ENCODE results near the gene NTMT2.
"Not testable (repeated sequence)": the region's sequence is repeated elsewhere in the genome, so short reads cannot be mapped to it uniquely, and the experiment has no call there.

The NTMT2 gene

DNA sequence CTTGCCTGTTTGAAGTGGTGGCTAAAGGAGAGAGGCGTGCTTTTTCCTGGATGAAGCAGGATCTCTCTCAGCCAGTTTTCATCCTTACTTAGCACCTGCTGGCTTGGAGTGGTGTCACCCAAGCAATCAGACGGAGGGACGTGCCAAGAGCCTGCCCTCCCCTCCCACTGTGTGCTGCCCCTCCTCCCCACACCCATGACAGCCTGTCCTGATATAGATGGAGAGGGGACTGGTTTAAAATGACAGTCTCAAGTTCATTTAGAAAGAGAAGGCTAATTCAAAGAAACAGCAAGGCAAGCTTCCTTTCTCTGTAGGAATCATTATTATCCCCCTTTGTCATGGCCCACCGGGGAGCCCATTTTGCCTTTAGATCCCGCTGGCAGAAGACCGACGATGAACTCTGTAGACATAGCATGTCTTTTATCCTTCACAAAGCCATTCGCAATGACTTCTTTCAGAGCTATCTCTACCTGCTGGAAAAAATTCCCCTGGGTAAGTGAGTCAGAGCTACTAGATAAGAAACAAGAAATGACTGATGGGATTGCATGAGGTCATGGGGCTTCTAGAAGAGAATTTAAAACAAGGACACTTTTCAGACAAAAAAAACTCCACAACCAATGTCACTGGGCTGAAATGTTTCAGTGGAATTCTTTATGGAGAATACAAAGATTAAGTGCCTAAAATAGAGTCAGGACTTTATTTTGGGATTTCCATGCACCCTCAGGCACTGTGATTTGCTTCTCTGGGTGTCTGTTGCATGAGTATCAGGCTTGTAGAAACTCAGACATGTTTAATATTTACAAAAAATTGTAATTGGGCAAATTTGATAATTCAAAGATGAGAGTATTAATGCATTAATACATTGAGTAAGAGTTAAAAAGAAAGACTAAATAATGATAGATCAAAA lies at the start of gene NTMT2:
TSS of gene NTMT2 (plus strand) at position 190 of the 907 bp plus-strand sequence. CDS start at position 339, 149 bp downstream.
- peak; percentile 58 for DNase-seq

DNA sequence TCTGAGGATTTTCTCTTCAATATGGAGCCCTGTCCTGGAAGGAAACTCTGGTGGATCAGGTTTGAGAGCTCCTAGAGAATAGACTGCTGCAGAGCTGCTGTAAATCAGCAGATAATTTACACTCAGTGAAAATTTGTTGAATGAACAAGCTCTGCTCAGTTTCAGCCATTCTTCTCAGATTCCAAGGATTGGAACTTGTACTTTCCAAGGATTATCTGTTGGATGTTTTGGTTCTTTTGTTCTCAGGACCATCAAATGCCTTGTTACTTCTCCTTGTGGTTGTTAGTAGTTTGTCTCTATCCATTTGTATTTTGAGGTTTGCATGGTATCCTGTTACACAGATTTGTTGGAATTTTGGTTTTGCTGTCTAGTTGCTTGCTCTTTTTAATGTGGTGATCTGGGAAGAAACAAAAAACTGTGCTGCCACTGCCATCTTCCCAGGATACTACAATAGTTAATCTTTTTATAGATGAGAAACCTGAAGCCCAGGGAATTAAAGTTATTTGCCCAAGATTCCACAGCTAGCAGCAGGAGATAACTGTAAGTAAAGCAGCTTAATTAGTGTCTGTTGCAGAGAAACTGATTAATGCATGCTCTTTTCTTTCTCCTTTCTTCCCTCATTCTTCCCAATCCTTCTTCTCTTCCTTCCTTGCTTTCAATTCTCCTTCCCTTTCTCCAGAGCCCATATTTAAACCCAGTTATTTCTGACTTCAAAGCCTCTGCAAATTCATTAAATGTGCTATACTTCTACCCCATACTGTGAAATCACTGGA lies 49.6 kb upstream of the NTMT2 start:
- no peak for DNase-seq

DNA sequence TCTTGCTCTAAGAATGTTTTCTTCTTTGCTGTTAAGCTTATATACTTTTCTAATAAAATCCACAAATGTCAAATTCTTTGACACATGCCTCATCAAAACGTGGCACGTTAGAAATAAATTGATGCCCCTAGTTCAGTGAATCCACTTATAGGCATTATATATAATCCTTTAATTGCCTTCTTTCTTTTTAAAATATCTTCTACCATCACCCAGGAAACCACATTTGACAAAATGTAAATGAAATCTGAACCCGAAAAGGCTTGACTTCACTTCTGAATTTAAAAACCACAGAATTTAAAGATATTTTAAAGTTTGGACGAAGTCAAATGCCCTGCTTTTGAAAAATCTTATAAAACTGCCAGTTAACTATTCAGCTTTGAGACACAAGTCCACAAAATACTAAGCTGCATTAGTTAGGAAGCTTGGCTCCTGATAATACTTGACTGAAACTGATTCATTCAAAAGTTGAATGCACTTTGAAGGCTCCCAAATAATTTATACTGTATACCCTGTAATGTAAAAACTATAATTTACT lies 48.9 kb upstream of the NTMT2 start:
- DNase-seq: no peak

DNA sequence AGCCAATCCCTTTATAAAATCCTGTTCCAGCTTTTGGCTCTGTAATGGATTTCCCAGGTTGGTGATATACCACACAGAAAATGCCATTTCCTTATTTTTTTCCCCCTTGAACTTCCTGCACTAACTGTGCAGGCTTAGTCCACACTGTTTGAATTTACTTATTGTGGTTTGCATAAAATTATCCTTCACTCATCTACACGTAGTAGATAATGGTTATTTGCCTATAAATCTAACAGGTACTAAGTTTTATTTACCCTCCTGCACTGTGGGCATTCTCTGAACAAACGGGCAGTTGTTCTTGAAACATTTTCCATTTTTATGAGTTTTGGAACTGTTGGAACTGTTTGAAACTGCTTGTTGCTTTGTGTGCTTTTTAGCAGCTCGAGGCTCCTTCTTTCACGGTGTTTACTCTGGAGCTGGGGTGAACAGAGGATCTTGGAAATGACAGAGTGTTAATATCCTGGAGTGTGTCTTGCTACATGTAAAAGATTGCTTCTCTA lies 48.3 kb upstream of the NTMT2 start:
- no peak for DNase-seq

DNA sequence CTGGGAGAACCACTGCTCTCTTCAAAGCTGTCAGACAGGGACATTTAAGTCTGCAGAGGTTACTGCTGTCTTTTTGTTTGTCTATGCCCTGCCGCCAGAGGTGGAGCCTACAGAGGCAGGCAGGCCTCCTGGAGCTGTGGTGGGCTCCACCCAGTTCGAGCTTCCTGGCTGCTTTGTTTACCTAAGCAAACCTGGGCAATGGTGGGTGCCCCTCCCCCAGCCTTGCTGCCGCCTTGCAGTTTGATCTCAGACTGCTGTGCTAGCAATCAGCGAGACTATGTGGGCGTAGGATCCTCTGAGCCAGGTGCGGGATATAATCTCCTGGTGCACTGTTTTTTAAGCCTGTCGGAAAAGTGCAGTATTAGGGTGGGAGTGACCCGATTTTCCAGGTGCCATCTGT lies 32.6 kb upstream of the NTMT2 start:
- DNase-seq: not testable (repeated sequence)

DNA sequence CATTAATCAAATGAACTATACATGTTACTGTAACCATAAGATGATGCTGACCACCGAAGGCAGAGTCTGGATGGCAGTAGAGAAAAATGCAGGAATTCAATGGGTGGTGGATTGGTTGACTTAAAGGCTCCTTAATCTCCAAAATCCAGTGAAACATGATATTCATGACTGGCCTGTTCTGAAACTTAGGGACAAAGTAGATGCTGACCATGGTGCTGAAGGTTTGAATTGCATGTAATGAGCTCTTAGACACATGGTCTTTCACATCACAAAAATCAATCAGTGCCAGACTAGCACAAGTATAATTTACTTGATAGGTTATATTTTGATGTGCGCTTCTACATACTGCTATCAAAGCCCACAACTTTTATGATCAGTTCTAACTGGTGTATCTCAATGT lies 30.9 kb upstream of the NTMT2 start:
- DNase-seq: no peak

DNA sequence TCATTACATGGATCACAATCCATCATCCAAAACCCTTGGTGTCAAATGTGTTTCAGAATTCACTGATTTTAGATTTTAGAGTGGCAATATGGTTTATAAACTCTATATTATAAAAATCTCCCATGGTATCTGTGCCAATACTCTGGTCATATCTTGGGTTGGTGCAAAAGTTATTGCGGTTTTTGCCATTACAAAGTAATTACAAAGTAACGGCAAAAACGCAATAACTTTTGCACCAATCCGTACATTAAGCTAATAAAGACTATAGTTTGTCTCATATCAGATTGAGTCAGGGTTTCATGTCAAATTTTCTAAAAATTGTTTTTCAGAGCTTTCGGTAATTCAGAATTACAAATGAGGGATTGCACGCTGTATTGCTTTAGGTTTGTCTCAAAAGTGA lies 23.4 kb upstream of the NTMT2 start:
- no peak for DNase-seq

DNA sequence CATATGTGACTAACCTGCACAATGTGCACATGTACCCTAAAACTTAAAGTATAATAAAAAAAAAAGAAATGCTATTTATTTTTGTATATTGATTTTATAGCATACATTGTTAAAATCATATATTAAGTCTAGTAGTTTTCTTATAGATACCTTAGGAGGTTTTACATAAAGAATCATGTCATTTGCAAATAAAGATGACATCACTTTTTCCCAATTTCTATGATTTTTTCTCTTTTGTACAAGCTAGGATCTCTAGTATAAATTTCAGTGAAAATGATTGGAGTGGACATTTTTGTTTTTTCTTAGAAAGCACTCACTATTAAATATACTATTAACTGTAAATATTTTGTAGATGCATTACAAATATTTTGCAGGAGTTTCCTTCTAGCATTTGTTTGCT lies 20.5 kb upstream of the NTMT2 start:
- no peak for DNase-seq

DNA sequence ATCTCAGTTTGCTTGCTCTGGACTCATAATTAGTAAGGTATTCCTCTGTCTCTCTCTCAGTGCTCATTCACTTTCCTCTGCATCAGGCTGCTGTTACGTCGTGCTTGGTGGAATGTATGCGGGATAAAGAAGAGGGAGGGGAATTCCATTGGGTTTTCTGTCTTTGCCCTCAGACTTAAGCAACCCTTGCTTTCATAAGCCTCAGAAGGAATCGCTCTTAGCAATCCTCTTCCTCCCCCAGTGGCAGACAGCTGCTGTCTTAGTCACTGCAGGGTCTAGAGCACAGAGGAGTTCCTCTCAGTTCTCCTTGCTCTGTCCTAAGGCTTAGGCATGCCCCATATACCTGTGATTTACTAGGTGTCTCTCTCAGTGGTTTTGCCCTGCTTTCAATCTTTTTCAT lies 19.1 kb upstream of the NTMT2 start:
- DNase-seq: no peak

DNA sequence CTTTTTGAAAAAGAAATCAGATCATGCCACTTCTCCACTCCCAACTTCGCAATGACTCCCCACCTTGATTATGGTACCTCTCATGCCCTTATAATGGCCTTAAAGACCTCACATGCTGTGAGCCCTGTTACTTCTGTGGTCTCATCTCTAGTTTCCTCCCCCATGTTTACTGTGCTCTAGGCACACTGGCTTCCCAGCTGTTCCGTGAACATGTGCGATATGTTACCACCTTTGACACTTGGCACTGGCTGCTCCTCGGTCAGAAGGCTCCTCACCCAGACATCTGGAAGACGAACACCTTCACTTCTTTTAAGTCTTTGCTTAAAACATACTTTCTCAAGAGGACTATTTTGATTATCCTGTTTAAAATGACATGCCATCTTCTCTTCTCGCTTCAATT lies 14.3 kb upstream of the NTMT2 start:
- DNase-seq: no peak

DNA sequence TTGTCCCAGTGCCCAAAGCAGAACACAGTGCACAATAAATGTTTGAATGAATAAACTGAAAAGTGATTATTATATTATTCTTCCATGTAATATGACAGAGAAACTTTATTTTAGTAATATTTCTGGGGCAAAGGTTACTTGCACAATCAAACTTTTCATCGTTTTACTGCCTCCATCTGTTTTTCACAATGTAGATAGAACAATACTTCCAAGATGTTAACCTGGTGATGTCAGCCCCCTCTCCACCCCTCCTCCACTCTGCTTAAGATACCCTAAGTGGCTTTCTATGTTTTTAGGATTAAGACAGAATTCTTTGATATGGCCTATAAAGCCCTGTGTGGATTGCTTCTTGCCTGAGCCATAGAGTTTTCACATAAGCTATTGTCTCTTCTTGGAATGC lies 13.8 kb upstream of the NTMT2 start:
- DNase-seq: no peak

DNA sequence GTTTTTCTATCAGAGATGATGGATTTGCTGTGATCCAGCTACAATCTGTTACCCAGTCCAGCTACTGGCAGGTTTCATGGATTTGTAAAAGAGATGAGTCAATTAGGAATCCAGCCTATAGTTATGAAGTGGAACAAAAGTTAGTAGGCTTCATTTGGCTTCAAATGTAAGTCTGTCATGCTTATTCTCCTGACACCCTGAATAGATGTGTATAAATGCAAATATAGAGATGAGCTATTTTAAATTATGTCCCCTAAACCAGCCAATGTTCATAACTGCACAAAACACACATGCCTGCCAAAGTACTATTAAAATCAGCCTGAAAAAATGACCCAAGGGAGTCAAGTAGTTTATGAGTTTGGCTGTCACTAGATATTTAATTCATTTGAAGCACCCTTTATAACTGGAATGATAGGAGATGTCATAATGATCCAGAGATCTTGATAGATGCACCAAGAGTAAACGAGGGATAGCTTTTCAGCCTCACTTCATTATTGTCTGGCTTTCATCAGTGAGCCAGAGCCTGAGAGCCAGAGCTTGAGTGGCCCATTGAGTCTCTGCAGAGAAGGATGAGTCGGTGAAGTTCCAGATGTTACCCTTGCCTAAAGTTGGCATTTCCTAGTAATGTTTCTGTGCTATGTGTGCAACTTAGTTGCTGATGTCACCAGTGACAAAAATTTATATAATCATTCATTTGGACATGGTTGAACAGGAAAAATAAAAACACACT lies 11.8 kb upstream of the NTMT2 start:
- no peak for DNase-seq

DNA sequence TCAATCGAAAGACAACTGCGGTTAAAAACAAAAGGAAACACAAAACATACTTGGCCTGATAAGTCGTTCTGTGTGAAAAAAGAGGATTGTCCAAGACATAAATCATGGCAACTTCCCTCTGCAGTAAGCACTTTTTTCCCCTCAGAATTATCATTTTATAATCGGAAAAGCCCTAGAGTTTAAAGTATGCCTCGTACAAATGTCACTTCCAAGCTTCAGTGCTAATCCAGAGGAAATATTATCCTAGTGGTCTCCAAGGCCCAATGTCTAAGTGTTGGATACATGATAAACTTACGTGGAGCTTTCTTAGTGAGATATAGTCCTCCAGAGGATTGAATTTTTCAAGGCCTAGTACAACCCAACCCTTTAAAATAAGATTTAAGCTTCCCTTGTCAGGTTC lies 11.2 kb upstream of the NTMT2 start:
- no peak for DNase-seq

DNA sequence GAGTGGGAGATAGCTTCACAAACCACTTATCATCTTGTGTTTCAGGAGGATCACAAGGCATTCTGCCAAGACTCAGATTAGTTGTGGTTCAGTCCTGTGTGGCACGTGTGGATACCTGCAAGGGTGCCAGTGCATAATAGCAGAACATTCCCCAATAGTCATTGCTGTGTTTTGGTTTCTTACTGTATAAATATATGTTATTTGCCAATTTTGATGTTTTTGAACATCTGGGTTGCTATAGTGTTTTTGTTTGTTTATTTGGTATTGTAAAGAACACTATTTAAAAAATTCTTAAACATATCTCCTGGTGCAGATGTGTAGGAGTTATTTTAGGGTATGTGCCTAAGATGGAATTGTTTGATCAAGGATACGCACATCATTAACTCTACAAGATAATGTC lies 5.4 kb upstream of the NTMT2 start:
- no peak for DNase-seq

DNA sequence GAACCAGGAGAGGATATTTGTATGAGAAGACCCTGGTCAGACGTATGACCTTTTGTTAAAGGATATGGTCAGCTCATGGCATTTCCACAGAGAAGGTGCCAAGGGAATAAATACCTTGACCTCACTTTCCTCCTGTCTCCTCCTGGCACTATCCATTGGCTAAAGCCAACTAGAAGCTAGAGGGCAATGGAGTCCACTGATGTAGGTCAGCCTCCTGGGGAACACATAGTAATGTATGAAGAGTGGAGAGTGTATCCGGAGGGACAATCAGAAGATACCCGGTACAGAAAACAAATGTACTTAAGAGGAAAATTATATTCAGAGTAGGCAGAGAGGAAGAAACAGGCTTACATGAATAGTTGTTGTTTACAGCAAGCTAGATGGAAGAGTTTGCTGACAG lies 698 bp upstream of the NTMT2 start:
- DNase-seq: no peak

DNA sequence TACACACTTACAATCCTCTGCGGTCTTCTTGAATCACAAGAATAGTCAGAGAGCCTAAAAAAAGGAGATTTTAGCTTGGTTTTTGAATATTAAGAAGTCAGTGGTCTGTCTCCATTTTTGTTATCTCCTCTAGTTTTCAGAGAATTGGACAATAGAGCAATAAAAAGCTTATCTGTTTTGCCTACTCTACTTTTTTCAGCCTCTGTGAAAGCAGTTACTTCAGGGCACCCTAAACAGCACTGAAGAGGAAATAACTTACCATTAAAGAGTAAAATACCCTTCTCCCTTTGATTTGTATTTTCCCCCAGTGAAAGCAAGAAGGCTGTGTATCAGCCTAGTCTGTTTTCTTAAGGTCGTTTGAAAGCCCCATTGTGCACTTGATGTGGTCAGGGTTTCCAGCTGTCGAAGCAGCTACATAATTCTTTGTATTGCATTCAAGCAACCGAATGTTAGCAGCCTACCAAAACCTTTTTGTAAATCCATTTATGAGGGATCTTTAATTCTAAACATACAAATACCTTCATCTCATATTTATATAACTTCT lies 1.0 kb downstream of the NTMT2 start:
- no peak for DNase-seq

DNA sequence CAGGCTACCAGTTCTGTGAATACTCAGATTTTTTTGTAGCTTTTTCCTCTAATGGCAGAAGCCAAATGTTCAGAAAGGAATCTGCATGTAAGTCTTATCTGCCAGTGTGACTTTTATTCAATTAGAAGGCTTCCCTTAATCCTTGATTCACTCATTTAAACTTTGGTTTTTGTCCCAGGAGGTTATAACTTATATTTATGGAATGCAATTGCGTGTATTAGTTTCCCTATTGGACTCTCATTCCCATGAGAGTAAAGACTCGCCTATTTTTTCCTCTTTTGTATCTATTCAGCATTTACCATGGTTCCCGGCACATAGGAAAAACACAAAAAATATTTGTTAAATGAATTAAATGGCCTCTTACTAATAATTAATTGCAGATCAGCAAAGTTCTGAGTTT lies 3.5 kb downstream of the NTMT2 start:
- no peak for DNase-seq

DNA sequence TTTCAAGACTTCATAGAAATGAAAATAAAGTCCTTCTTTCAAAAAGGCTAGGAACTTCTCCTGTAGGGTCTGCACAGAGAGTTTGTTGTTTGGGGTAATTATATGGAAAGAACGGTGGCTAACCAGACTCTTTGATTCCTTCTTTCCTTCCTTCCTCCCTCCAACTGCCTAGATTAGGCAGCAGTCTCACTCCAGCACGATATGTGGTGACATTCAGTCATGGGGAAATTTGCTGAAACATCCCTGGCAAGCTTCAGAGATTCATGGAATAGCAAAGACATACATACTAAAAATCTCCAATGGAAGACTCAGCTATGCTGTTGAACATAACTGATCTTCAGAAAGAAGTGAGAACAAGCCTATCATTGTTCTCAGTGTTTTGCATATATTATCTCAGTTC lies 4.3 kb downstream of the NTMT2 start:
- DNase-seq: no peak

DNA sequence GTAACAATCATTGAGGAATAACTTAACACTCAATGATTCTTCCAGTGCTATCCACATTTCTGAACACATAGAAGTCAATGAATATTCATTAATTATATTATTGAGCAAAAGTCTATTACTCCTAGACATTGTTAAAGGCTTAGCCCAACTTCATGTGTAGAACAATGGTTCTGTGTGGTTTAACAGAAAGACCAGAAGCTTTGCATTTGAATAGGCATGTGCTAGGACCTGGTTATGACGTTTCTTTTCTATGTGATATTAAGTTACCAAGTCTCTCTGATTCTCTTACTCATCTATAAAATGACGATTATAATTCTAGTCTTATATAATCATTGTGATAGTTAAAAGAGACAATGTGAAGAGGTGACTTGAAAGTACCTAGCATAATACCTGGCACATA lies 5.2 kb downstream of the NTMT2 start:
- no peak for DNase-seq

DNA sequence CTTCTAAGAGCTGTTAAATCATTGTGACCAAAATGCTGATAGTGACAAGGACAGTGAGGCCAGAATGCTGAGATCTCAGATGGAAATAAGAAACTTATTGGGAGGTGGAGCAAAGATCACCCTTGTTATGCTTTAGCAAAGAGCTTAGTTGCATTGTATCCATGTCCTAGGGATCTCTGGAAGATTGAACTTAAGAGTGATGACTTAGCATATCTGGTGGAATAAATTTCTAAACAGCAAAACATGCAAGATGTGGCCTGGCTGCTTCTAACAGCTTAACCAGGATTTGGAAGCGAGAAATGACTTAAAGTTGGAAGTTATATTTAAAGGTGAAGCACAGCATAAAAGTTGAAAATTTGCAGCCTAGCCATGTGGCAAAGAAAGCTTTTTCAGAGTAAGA lies 7.7 kb downstream of the NTMT2 start:
- DNase-seq: no peak

DNA sequence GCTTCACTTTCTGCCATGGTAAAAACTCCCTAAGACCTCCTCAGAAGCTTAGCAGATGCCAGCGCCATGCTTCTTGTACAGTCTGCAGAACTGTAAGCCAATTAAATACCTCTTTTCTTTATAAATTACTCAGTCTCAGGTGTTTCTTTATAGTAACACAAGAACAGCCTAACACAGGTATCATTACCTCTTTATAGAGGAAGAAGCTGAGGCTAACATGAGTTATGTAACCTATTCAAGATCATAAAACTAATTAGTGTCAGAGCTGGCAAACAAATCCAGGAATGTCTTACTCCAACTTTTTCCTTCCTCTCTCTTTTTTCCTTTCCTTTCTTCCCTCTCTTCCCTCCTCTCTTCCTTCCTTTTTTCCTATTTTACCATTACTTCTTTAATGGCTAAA lies 9.3 kb downstream of the NTMT2 start:
- no peak for DNase-seq

DNA sequence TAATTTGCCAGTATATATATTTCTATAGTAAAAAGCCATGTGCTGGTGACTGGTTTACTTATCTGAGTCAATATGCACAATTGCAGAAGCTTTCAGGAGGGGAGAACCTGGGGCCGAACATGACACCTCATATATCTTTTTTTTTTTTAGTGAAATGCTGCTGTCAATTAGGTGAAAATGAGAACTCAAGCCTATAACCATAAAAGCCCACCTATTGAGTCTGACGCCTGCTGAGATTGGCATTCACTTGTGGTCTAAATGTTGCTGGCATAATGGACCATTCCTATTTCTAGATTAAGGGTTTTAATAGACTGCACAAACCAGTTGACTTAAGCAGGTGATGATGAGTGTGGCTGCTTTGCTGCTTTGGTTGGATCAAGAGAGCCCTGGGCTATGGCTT lies 10.8 kb downstream of the NTMT2 start:
- DNase-seq: peak; percentile 41

DNA sequence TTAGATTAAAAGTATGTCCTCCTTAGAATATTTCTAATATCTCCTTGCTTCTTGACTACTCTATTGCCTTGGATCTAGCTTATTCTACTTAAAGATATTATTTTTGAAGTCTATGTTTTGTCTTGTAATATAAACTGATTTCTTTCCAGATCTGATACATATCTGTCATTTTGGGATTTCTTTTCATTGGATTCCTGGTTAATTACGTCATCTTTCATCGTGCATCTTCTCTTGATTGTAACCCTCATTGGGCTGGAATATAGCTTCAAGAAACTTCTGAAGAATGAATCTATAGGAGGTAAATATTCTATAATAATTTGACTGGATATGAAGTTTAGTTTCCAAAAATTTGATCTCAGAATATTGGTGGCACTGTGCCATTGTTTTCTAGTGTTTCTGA lies 12.1 kb downstream of the NTMT2 start:
- no peak for DNase-seq
